Neural cell (in vitro differentiated cells): ENCODE measurements around the gene PTPRF.

ENCODE experiments used
- EP300 ChIP-seq: fragments of 450-650 bp; conservative IDR thresholded peaks from 2 replicates; pipeline ENCODE4 v1.6.1; 2014; ENCODE audit warnings: antibody characterized with exemption, mild to moderate bottlenecking, moderate library complexity; ENCODE audit not compliant: poor library complexity, severe bottlenecking
- EZH2 ChIP-seq: fragments of 200-600, 300-800 bp; shearing (Covaris generic), sonication (generic); IDR thresholded peaks from 2 replicates; pipeline ENCODE4 v1.6.1; 2014; ENCODE audit warnings: antibody characterized with exemption, low read length, borderline replicate concordance, mild to moderate bottlenecking; ENCODE audit not compliant: insufficient read depth, poor library complexity, severe bottlenecking
- MXI1 ChIP-seq: fragments of 450-650 bp; conservative IDR thresholded peaks from 2 replicates; pipeline ENCODE4 v1.6.1; 2014; ENCODE audit warnings: antibody characterized with exemption, mild to moderate bottlenecking; ENCODE audit not compliant: poor library complexity, severe bottlenecking
- POLR2AphosphoS5 ChIP-seq: IDR thresholded peaks from 2 replicates; pipeline ENCODE4 v1.6.1; 2012
- RAD21 ChIP-seq: fragments of 450-650 bp; conservative IDR thresholded peaks from 2 replicates; pipeline ENCODE4 v1.6.1; 2014; ENCODE audit warnings: antibody characterized with exemption, mild to moderate bottlenecking, moderate library complexity
- REST ChIP-seq: IDR thresholded peaks from 2 replicates; pipeline ENCODE4 v1.6.1; 2012; ENCODE audit warnings: borderline replicate concordance
- SMC3 ChIP-seq: fragments of 450-650 bp; conservative IDR thresholded peaks from 2 replicates; pipeline ENCODE4 v1.6.1; 2014; ENCODE audit warnings: antibody characterized with exemption, mild to moderate bottlenecking, moderate library complexity; ENCODE audit not compliant: poor library complexity
- TAF1 ChIP-seq: IDR thresholded peaks from 2 replicates; pipeline ENCODE4 v1.6.1; 2012; ENCODE audit warnings: low read depth
- TF ChIP-seq, protein P1 (sequence below): fragments of 450-650 bp; IDR thresholded peaks from 2 replicates; pipeline ENCODE4 v1.5.1; 2014; ENCODE audit warnings: antibody characterized with exemption, mild to moderate bottlenecking, moderate library complexity; ENCODE audit not compliant: poor library complexity, severe bottlenecking

DNA sequence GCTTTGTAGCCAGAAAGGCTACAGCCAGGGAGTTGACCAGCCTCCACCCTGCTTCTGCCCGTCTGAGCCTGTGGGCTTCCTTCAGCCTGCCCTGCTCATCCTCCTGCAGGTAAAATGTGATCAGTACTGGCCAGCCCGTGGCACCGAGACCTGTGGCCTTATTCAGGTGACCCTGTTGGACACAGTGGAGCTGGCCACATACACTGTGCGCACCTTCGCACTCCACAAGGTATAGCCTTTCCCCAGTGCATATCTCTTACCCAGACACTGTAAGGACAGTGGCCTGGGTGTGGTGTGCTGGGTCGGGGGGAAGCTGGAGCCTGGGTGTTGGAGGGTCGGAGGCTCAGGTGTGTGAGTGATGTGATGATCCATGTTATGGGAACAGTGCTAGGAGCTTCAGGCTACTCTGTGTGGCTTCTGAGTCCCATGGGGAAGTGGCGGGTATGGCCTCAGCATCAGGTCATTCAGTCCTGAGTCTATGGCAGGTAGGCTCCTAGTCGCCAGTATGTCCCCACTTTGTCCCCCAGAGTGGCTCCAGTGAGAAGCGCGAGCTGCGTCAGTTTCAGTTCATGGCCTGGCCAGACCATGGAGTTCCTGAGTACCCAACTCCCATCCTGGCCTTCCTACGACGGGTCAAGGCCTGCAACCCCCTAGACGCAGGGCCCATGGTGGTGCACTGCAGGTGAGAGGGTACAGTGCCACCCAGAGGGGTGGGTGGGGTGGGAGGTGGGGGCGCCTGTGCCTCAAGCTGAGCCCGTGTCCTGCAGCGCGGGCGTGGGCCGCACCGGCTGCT is 88.0 kb downstream of the PTPRF start:
- TF ChIP-seq, protein P1, sequence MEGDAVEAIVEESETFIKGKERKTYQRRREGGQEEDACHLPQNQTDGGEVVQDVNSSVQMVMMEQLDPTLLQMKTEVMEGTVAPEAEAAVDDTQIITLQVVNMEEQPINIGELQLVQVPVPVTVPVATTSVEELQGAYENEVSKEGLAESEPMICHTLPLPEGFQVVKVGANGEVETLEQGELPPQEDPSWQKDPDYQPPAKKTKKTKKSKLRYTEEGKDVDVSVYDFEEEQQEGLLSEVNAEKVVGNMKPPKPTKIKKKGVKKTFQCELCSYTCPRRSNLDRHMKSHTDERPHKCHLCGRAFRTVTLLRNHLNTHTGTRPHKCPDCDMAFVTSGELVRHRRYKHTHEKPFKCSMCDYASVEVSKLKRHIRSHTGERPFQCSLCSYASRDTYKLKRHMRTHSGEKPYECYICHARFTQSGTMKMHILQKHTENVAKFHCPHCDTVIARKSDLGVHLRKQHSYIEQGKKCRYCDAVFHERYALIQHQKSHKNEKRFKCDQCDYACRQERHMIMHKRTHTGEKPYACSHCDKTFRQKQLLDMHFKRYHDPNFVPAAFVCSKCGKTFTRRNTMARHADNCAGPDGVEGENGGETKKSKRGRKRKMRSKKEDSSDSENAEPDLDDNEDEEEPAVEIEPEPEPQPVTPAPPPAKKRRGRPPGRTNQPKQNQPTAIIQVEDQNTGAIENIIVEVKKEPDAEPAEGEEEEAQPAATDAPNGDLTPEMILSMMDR = no peak
- TF ChIP-seq EZH2 (no peak), RAD21 (no peak), POLR2AphosphoS5 (no peak), EP300 (no peak), REST (no peak), MXI1 (no peak), SMC3 (no peak), TAF1 (no peak)
